Measurements from ENCODE around the gene ADAMTS1.

- TF ChIP-seq CTCF (IDR thresholded peaks at IDR 0.05) (no peak), EZH2 (IDR thresholded peaks at IDR 0.05; ENCODE audit: borderline replicate concordance, insufficient read depth, low read depth, low read length, poor library complexity, severe bottlenecking) (no peak)
Observed at GRCh38 chr21:26832546-26832945, 12.7 kb downstream of the ADAMTS1 start.

All from B cell (primary cell).